ENCODE measurements around the gene NCOR1. TPM values are rescaled to one million over a fixed set of nuclear protein-coding genes. Genes with fewer than 3 reads are reported as not detected.

NCOR1 gene
- total and polyA plus RNA-seq, 9 of the 15 experiments (the other 6 are each of a cell fraction or from before 2014, with no cell fraction given), result 20.2 to 66.5 (median 50.9) TPM

DNA sequence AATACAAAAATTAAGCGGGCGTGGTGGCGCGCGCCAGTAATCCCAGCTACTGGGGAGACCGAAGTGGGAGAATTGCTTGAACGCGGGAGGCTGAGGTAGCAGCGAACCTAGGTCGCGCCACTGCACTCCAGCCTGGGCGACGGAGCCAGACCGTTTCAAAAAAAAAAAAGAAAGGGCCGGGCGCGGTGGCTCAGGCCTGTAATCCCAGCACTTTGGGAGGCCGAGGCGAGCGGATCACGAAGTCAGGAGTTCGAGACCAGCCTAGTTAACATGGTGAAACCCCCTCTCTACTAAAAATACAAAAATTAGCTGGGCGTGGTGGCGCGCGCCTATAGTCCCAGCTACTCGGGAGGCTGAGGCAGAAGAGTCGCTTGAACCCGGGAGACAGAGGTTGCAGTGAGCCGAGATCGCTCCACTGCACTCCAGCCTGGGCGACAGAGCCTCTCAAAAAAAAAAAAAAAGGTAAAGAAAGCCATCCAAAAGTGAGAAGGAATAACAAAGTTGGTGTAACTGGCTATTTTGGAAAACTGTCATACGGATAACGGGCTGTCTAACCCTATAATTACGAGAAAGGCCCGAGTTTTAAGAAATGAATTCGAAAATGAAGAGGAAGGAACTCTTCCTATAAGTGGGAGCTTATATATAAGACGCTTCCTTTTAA, 1.1 kb upstream of the NCOR1 start (continued):
- TF ChIP-seq ZKSCAN8 (CRISPR knock-in tag; IDR thresholded peaks at IDR 0.05), result peak; percentile 14; the same call in 1 of the 2 replicates

DNA sequence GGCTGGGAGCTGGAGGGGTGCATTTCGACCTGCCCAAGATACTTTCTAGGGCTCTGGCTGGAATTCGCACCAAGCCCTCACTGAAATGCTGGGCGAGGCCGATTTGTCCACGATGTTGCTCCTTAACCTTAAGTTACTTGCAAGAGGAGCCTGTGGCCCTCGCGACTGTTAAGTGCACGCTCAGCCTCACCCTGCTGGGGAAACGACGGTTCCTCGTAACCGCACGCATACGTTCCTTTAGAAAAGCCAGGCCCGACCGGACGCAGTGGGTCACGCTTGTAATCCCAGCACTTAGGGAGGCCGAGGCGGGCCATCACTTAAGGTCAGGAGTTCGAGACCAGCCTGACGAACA, 607 bp upstream of the NCOR1 start:
- BruUV-seq (replicated peaks), result no TSS peak
- Histone ChIP-seq H3K9me3 (replicated peaks; ENCODE audit: control insufficient read depth, insufficient read depth, low read depth, low read length) (no peaks in the 10 kb centered on the region), H3K4me2 (ENCODE audit: insufficient read depth, low read length) (peak overlapping the region; percentile 84), H3K4me3 (peak overlapping the region; percentile 97), H3K36me3 (ENCODE audit: control insufficient read depth, insufficient read depth, low read length) (peaks cover 13% of the 10 kb centered on the region; the same call in 1 of the 3 replicates), H3K79me2 (ENCODE audit: control insufficient read depth, insufficient read depth, low read length) (peaks cover 88% of the 10 kb centered on the region), H3K4me1 (replicated peaks in 1 of 2; ENCODE audit: control insufficient read depth in 2 of 2, insufficient read depth in 2 of 2, low read length in 2 of 2) (peaks cover 0 to 12% of the 10 kb centered on the region in 2 experiments; a peak in 2 of 5 replicates), H3K27me3 (ENCODE audit: control insufficient read depth in 2 of 2, insufficient read depth in 2 of 2, low read length in 2 of 2) (no peaks in the 10 kb centered on the region), H3K27ac (ENCODE audit: extremely low read depth, low read depth, low read length) (peak overlapping the region; percentile 97), H3K9me1 (ENCODE audit: control insufficient read depth, insufficient read depth, low read length) (no peaks in the 10 kb centered on the region), H3K9ac (ENCODE audit: insufficient read depth in 1 of 2, low read depth in 2 of 2, low read length in 2 of 2) (peak overlapping the region; percentile 96 to 99), H4K20me1 (replicated peaks; ENCODE audit: control insufficient read depth, insufficient read depth, low read length) (0 out of 2 replicates have a peak, but pooled peaks cover 3% of the 10 kb centered on the region), H2AFZ (ENCODE audit: low read depth, low read length) (peak overlapping the region; percentile 86)
- peak in 2 of 4 experiments; percentile 37 to 69 for DNase-seq (ENCODE audit: extremely low read depth in 1 of 4, low spot score in 3 of 4)
- POLR2A ChIA-PET, result interaction anchor here (0.6 to 2.7 kb wide), 7 partner anchors 10 to 245 kb away, joined by 3 to 10 read pairs (median 4); no protein-coding TSS in a partner anchor
- intact Hi-C loops (cut with micrococcal nuclease), result loop anchor here (5.0 to 10.0 kb wide), 2 partner anchors 71 to 211 kb away; no protein-coding TSS in a partner anchor
- FAIRE-seq, result no peak
- CTCF ChIA-PET (ENCODE audit: low intra/inter-chr PET ratio), result interaction anchor here (0.6 kb wide), 1 partner anchor 272 kb away, joined by 4 read pairs; no protein-coding TSS in a partner anchor
- 2% methylated on average over 19 of the region's 22 CpGs for WGBS (ENCODE audit: insufficient coverage, low coverage, missing lambda C conversion rate)
- ATAC-seq, result peak; percentile 26
- in situ Hi-C loops (cut with MboI), result no loop called here
- TF ChIP-seq ZNF561 (CRISPR knock-in tag; conservative IDR thresholded peaks at IDR 0.05), result no peak
- peak; percentile 61; the same call in 1 of the 2 replicates for TF ChIP-seq ZFX (CRISPR knock-in tag; IDR thresholded peaks at IDR 0.05)
- no peak for TF ChIP-seq KLF13 (tag; IDR thresholded peaks at IDR 0.05; ENCODE audit: borderline replicate concordance, low read depth)
- no peak for TF ChIP-seq NONO (IDR thresholded peaks at IDR 0.05; ENCODE audit: low read depth in 2 of 2, low read length in 1 of 2)
- TF ChIP-seq MYC (IDR thresholded peaks at IDR 0.05; ENCODE audit: low read depth, low read length), result peak; percentile 20; the same call in 1 of the 2 replicates
- no peak for TF ChIP-seq MYC (CRISPR knock-in tag; IDR thresholded peaks at IDR 0.05; ENCODE audit: borderline replicate concordance, low read depth)
- peak; percentile 44; the same call in 1 of the 2 replicates for TF ChIP-seq FOXK1 (CRISPR knock-in tag; IDR thresholded peaks at IDR 0.05; ENCODE audit: borderline replicate concordance)
- peak; percentile 74 for TF ChIP-seq L3MBTL2 (IDR thresholded peaks at IDR 0.05)
- no peak for TF ChIP-seq XRCC4 (IDR thresholded peaks at IDR 0.05; ENCODE audit: extremely low read depth, insufficient read depth, insufficient read length)
- peak in 1 of 2 experiments; percentile 3; a peak in 1 of 4 replicates for TF ChIP-seq NRF1 (conservative IDR thresholded peaks at IDR 0.05 in 1 of 2, IDR thresholded peaks at IDR 0.05 in 1 of 2)
- TF ChIP-seq ELF1 (tag; IDR thresholded peaks at IDR 0.05), result 0 out of 2 replicates have a peak, but pooled peaks have one; percentile 23
- TF ChIP-seq CBFB (CRISPR knock-in tag; IDR thresholded peaks at IDR 0.05), result peak; percentile 66; the same call in 1 of the 2 replicates
- TF ChIP-seq EP400 (IDR thresholded peaks at IDR 0.05), result 0 out of 2 replicates have a peak, but pooled peaks have one; percentile 49
- TF ChIP-seq XRCC5 (IDR thresholded peaks at IDR 0.05; ENCODE audit: low read depth, low read length), result no peak
- TF ChIP-seq ZNF589 (CRISPR knock-in tag; IDR thresholded peaks at IDR 0.05; ENCODE audit: low read depth), result peak; percentile 69; the same call in 1 of the 2 replicates
